ENCODE data around the gene TRIM16. TPM values are rescaled to one million over a fixed set of nuclear protein-coding genes. Genes with fewer than 3 reads are reported as not detected.

TRIM16 gene
- total RNA-seq, 1 experiment from 2014 or later: 17.7 TPM

- Histone ChIP-seq H3K79me1 (ENCODE audit: insufficient read depth, low read depth, low read length, poor library complexity, severe bottlenecking) (no peaks in the 10 kb centered on the region), H3K27ac (ENCODE audit: insufficient read length, low read depth, low read length) (no peak overlapping the region), H4K5ac (ENCODE audit: insufficient read length, low read depth, low read length) (no peak overlapping the region), H3K9ac (ENCODE audit: extremely low read depth, insufficient read length, low read length) (no peak overlapping the region), H3K4me2 (ENCODE audit: insufficient read depth, insufficient read length, low read length) (no peak overlapping the region), H4K20me1 (ENCODE audit: control insufficient read depth, insufficient read depth, insufficient read length) (no peaks in the 10 kb centered on the region), H3T11ph (ENCODE audit: low read length) (no peak overlapping the region), H4K91ac (ENCODE audit: insufficient read length, low read depth, low read length) (no peak overlapping the region), H2BK12ac (ENCODE audit: insufficient read length, low read depth, low read length) (no peak overlapping the region), H3K14ac (ENCODE audit: insufficient read depth, low read length) (no peak overlapping the region), H3K79me2 (ENCODE audit: insufficient read depth, low read length) (no peaks in the 10 kb centered on the region), H3K4ac (ENCODE audit: low read depth, low read length) (no peak overlapping the region), H2BK15ac (ENCODE audit: low read depth, low read length) (no peak overlapping the region), H3K56ac (ENCODE audit: insufficient read length, low read depth, low read length) (no peak overlapping the region), H3K23me2 (ENCODE audit: insufficient read length, low read depth, low read length, poor library complexity, severe bottlenecking) (no peaks in the 10 kb centered on the region), H2AFZ (ENCODE audit: low read length) (no peak overlapping the region), H3K27me3 (ENCODE audit: insufficient read depth, low read length) (no peaks in the 10 kb centered on the region), H2AK5ac (ENCODE audit: insufficient read length, low read length) (no peak overlapping the region), H2BK20ac (ENCODE audit: low read depth, low read length, poor library complexity, severe bottlenecking) (no peak overlapping the region), H3K18ac (ENCODE audit: insufficient read length, low read depth, low read length) (no peak overlapping the region), H4K8ac (replicated peaks; ENCODE audit: insufficient read length, low read depth, low read length) (no peak overlapping the region), H3K23ac (ENCODE audit: insufficient read length, low read depth, low read length) (no peak overlapping the region), H3K4me1 (ENCODE audit: insufficient read depth, low read length) (peaks cover 3% of the 10 kb centered on the region; the same call in 1 of the 2 replicates), H2BK5ac (ENCODE audit: insufficient read length, low read length) (no peak overlapping the region), H3K9me3 (ENCODE audit: control insufficient read depth, low read depth, low read length) (no peaks in the 10 kb centered on the region), H2BK120ac (ENCODE audit: low read depth, low read length, poor library complexity, severe bottlenecking) (no peak overlapping the region)
- peaks cover 5 to 7% (median 5%) of the 10 kb centered on the region in 3 experiments; a peak in 4 of 7 replicates for H3K36me3 Mint-ChIP-seq (ENCODE audit: insufficient read depth in 1 of 3, low read depth in 3 of 3)
- H3K27ac Mint-ChIP-seq: no peak overlapping the region
- DNase-seq: no peak
- H3K9me3 Mint-ChIP-seq: no peaks in the 10 kb centered on the region
- no peak overlapping the region for H3K4me3 Mint-ChIP-seq
- no CpG with 5 or more reads among the region's 6 CpGs for WGBS (ENCODE audit: extremely low coverage, insufficient read length, low lambda C conversion rate)
- no peak for TF ChIP-seq CTCF (conservative IDR thresholded peaks at IDR 0.05)
- H3K27me3 Mint-ChIP-seq (ENCODE audit: low read depth): peaks cover 1% of the 10 kb centered on the region; the same call in 1 of the 2 replicates
- peaks cover 38 to 51% of the 10 kb centered on the region in 2 experiments for H3K4me1 Mint-ChIP-seq
These were observed 34.2 kb downstream of the TRIM16 start for GRCh38 chr17:15649861-15650421.
